Astrocyte of the cerebellum (primary cell): ENCODE measurements around the gene NCOA1.

ENCODE experiments used
- DNase-seq: peaks from one replicate; pipeline ENCODE4 v3.0.0-alpha.2; 2011; ENCODE audit warnings: low read depth
- H3K4me3 ChIP-seq: 2 replicates; pipeline ENCODE4 v1.5.1; 2011; ENCODE audit warnings: mild to moderate bottlenecking, low read depth, low read length, moderate library complexity
- CTCF ChIP-seq: IDR thresholded peaks from 2 replicates; pipeline ENCODE4 v1.5.1; 2012; ENCODE audit warnings: low read length, low read depth, moderate library complexity, mild to moderate bottlenecking; ENCODE audit errors: missing control alignments
- in situ Hi-C: cut with HindIII; loops from 2 replicates; pipeline ENCODE4 v1.10.0; 2017; ENCODE audit warnings: low sequenced_read_pairs

Gene NCOA1

GRCh38 chr2:24511198-24511597, 20.1 kb downstream of the NCOA1 start:
- no peak for DNase-seq
- no peak for TF ChIP-seq CTCF
- H3K4me3 ChIP-seq, result no peak overlapping the region
- in situ Hi-C loops, result no loop called here

- no peak overlapping the region for H3K4me3 ChIP-seq
- no peak for DNase-seq
- in situ Hi-C loops, result no loop called here
- no peak for TF ChIP-seq CTCF
These were observed 20.8 kb downstream of the NCOA1 start for GRCh38 chr2:24511894-24512293.

- H3K4me3 ChIP-seq, result no peak overlapping the region
- TF ChIP-seq CTCF, result no peak
- in situ Hi-C loops, result no loop called here
- DNase-seq, result no peak
These were observed 21.4 kb downstream of the NCOA1 start for GRCh38 chr2:24512404-24512803.

- TF ChIP-seq CTCF, result no peak
- no peak overlapping the region for H3K4me3 ChIP-seq
- in situ Hi-C loops, result no loop called here
- no peak for DNase-seq
These were observed 21.8 kb downstream of the NCOA1 start for GRCh38 chr2:24512831-24513230.

- no peak for DNase-seq
- TF ChIP-seq CTCF, result no peak
- in situ Hi-C loops, result no loop called here
- H3K4me3 ChIP-seq, result no peak overlapping the region
These were observed 22.4 kb downstream of the NCOA1 start for GRCh38 chr2:24513281-24514071.

GRCh38 chr2:24514820-24515219, 23.8 kb downstream of the NCOA1 start:
- no peak overlapping the region for H3K4me3 ChIP-seq
- no peak for DNase-seq
- TF ChIP-seq CTCF, result no peak
- in situ Hi-C loops, result no loop called here
